CD4-positive, alpha-beta T cell treated with Interleukin-2 at 100 ng/mL for 4 hours (primary cell): Measurements from ENCODE around the gene ACTL6A.

Experiments used
- DNase-seq: peaks from one replicate; pipeline ENCODE4 v3.0.0-alpha.2; 2020; ENCODE audit warnings: low spot score

The ACTL6A gene

DNA sequence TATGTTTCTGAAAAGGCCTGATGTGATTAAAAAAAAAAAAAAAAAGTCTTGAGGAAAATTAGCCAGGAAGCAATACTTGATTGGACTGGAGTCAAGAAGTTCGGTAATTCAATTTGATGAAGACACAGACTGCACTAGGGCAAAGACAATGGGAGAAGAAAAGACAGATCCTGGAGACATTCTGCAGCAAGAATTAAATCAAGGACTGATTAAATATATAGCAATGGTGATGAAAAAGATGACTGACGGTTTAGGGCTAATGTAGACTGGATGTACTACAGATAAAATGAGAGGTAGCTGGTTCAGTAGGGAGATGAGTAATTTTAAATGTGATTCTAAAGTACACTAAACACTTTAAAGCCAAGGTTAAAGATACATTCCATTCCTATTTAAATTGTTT lies 27.9 kb downstream of the ACTL6A start:
- no peak for DNase-seq

DNA sequence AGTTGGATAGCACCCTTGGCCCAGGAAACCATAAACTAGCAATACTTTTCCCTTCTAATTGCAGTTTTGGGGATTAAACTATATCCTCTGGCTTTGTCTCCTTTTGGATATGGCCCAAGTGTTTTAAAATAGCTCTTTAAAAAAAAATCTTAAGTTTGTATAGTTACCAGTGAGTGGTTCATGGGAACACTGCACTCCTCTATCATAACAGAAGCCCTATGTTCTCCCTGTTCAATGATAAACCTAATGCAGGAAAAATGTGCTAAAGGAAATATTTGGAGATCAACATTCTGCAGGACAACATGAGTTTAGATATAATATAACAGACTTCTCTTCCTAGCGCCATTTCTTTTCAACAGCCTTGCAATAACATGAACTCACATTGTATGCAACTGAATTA lies 28.6 kb downstream of the ACTL6A start:
- no peak for DNase-seq

DNA sequence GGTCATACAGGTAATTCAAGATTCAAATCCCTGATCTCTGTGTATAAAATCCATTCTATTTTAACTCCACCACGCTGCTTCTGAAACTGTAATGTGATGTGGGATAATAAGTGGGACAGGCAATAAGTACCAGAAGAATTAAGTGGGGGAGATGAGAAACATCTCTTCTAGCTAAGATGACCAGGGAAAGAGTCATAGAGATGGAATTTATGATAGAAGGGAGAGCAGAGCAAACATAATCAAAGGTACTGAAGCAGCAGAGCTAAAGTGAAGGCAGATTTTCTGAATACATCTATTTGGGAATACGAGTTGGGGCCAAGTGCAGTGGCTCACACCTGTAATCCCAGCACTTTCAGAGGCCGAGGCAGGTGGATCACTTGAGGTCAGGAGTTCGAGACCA lies 36.8 kb downstream of the ACTL6A start:
- DNase-seq = no peak

DNA sequence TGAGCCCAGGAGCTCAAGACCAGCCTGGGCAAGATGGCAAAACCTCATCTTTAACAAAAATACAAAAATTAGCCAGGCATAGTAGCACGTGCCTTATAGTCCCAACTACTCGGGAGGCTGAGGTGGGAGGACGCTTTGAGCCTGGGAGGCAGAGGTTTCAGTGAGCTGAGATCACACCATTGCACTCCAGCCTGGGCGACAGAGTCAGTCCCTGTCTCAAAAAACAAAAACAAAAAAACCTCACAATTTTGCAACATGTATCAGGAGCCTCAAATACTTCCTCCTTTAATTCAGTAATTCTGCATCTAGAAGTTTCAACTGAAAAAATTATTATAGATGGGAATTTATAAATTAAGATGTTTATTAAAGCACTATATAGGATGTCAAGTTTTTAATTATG lies 40.6 kb downstream of the ACTL6A start:
- DNase-seq = no peak

DNA sequence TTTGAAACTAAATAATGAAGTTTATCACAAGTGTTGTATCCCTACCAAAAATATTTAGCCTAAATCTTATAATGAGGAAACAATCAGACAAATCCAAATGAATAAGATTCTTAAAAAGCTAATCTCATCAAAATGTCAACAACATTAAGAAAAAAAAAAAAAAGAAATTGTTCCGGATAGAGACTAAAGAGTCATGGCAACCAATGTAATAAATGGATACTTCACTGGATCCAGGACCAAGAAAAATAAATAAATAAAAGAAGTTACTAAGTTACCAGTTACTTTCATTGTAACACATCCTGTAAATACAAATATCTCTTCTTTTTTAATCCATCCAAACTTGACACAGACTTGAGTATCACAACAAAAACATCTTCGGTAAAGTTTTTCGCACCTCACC lies 41.1 kb downstream of the ACTL6A start:
- no peak for DNase-seq

- DNase-seq = peak; percentile 94
Observed at GRCh38 chr3:179604321-179605078, 41.8 kb downstream of the ACTL6A start, which contains the start of the genes MRPL47 and NDUFB5. Gene MRPL47 (minus strand): TSS chr3:179604638. CDS start chr3:179604624, 14 bp downstream. Gene NDUFB5 (plus strand): TSS chr3:179604794. CDS start chr3:179604816, 22 bp downstream.

DNA sequence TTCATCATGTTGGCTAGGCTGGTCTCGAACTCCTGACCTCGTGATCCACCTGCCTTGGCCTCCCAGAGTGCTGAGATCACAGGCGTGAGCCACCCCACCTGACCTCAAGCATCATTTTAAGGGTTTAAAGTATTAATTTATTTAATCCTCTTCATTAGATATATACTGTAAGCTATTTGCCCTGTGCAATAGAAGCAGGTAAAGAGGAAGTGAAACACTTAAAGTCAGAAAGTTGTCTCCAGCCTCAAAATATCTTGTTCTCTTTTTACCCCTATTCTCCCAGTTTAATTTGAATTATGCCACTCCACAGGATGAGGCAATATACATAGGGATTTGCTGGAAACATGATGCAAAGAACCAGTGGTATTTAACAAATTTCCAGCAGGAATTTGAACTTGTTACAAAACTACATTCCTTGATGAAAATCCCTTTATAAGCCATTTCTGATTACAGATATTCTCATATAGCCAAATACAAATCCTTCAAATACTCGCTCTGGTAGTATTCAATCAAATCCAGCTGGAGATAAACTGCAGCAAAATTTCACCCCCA lies 43.9 kb downstream of the ACTL6A start:
- DNase-seq = no peak

GRCh38 chr3:179608931-179609720 lies 46.4 kb downstream of the ACTL6A start:
- DNase-seq = peak; percentile 64

DNA sequence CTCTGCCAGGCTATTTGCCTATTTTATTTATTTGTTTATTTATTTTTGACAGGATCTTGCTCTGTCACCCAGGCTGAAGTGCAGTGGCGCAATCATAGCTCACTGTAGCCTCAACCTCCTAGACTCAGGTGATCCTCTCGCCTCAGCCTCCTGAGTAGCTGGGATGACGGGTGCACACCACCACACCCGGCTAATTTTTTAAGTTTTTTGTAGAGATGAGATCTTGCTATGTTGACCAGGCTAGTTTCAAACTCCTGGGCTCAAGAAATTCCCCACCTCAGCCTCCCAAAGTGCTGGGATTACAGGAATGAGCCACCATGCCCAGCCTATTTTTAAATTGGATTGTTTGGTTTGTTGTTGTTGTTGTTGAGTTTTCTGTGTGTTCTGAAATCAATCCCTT lies 47.3 kb downstream of the ACTL6A start:
- DNase-seq = no peak

DNA sequence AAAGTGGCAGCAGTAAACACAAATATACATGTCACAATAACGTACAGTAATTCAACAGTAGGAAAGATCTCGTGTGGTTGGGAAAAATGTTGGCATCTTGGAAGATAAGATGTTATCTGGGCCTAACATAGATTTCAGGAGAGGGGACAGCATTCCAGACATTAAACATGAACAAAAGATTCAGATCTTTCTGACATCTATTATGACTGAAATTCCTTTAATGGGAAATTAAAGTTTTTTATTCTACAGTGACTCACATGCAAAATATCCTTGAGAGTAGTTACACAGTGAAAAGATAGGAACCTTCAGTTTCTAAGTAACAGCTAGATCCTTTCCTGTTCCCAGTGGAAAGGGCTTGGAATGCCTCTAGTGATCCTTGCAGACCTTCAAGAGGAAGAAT lies 51.1 kb downstream of the ACTL6A start:
- DNase-seq = no peak

GRCh38 chr3:179615458-179616173 lies 52.9 kb downstream of the ACTL6A start:
- DNase-seq = no peak

GRCh38 chr3:179622023-179622422 lies 59.3 kb downstream of the ACTL6A start:
- no peak for DNase-seq

- DNase-seq = no peak
Observed at GRCh38 chr3:179624451-179624850, 61.7 kb downstream of the ACTL6A start.

DNA sequence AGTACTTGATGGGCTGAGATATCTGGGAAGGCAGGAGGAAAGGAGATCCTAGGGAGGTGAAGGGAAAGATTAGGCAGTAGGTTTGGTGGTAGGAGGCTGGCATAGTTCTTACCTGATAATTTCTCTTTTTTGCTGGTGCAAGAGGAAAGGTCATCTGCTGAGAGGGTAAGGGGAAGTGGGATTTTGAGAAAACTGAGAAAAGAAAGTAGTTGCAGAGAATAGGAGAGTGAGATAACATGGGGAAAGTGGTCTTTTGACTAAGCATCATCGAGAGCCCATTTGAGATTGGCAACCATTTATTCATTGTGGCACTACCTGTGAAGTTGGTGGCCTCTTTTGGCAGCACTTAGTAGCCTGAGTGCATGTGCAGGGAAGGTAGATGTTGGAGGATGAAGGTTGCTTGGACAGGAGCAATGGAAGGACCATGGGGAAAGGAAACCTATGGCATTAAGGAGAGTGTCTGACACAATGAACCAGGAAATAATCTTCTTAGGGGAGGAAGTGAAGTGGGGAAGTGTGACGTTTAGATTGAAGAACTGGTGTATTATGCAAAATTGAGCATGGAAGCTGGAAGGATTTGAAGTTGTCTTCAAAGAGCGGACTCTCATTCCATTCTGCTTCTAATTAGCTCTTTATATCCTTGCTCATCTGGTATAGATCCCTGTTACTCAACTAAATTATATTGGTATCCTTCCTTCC lies 68.2 kb downstream of the ACTL6A start:
- no peak for DNase-seq
